ENCODE results near the gene PRKCE.

The PRKCE gene

GRCh38 chr2:45617496-45617895 is 34.0 kb upstream of the PRKCE start:
- no peak for DNase-seq (ENCODE audit: low read depth)
- TF ChIP-seq, protein P1, sequence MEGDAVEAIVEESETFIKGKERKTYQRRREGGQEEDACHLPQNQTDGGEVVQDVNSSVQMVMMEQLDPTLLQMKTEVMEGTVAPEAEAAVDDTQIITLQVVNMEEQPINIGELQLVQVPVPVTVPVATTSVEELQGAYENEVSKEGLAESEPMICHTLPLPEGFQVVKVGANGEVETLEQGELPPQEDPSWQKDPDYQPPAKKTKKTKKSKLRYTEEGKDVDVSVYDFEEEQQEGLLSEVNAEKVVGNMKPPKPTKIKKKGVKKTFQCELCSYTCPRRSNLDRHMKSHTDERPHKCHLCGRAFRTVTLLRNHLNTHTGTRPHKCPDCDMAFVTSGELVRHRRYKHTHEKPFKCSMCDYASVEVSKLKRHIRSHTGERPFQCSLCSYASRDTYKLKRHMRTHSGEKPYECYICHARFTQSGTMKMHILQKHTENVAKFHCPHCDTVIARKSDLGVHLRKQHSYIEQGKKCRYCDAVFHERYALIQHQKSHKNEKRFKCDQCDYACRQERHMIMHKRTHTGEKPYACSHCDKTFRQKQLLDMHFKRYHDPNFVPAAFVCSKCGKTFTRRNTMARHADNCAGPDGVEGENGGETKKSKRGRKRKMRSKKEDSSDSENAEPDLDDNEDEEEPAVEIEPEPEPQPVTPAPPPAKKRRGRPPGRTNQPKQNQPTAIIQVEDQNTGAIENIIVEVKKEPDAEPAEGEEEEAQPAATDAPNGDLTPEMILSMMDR (conservative IDR thresholded peaks at IDR 0.05; ENCODE audit: low read depth, low read length): no peak
- no peak overlapping the region for H3K4me3 ChIP-seq (ENCODE audit: low read length)

GRCh38 chr2:45622336-45623075 is 29.0 kb upstream of the PRKCE start:
- TF ChIP-seq, protein P1 (conservative IDR thresholded peaks at IDR 0.05; ENCODE audit: low read depth, low read length): no peak
- DNase-seq (ENCODE audit: low read depth): no peak
- no peak overlapping the region for H3K4me3 ChIP-seq (ENCODE audit: low read length)

DNA sequence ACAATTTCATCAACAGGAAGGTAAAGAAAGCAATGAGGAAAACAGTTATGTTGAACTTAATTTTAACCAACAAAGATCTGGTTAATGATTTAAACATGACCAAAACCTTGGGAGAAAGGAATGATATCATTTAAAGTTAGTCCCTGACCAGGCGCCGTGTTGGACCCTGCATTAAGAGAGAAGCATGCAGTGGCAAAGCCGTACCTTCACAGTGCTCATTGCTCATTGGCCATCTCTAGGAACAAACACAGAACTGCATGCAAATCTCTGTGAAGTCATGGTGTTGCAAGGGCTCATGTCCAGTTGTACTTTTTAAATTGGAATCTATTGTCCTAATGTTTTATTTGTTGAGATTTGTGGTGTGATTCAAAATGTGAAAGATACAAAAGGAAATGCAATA is 28.4 kb upstream of the PRKCE start:
- no peak overlapping the region for H3K4me3 ChIP-seq (ENCODE audit: low read length)
- DNase-seq (ENCODE audit: low read depth): no peak
- TF ChIP-seq, protein P1 (conservative IDR thresholded peaks at IDR 0.05; ENCODE audit: low read depth, low read length): no peak

- DNase-seq (ENCODE audit: low read depth): no peak
- H3K4me3 ChIP-seq (ENCODE audit: low read length): no peak overlapping the region
- TF ChIP-seq, protein P1 (conservative IDR thresholded peaks at IDR 0.05; ENCODE audit: low read depth, low read length): no peak
Observed at GRCh38 chr2:45625824-45626223, 25.7 kb upstream of the PRKCE start.

DNA sequence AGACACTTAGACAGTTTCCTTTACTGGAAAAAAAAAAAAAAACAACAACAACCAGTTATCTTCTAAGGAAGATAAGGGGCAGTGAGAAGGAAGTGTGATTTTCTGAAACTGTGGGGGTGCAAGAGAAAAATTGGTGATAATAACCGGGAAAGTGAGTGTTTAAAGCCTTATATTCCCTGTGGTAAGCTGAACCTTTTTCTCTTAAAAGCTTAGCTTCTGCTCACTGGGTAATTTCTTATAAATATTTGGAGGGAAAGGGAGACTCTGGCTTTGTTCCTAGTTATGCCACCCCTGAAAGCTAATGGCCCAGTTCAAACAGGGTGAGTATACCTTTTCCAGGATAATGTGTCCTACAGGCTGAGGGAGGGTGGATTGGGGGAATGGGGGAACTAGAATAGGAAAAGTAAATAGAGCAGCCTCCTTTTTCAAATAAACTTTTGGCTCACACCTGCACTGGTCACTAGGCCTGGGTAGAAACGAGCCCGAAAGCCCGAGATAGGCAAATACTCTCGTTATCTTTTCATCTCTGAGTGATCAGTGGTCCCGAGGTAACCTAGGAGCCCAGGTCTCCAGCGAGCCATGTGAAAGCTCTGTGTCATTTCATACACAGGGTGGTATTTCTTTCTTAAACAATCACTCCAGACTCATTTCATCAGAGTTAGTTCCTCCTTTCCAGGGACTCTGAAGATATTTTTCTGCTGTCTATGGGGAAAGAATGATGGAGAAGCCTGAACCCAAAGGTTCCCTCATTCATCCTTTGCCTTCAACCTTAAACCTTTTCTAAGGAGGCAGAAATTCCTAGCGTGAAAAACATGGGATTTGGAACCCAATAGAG is 24.9 kb upstream of the PRKCE start:
- no peak overlapping the region for H3K4me3 ChIP-seq (ENCODE audit: low read length)
- TF ChIP-seq, protein P1 (conservative IDR thresholded peaks at IDR 0.05; ENCODE audit: low read depth, low read length): no peak
- DNase-seq (ENCODE audit: low read depth): no peak

DNA sequence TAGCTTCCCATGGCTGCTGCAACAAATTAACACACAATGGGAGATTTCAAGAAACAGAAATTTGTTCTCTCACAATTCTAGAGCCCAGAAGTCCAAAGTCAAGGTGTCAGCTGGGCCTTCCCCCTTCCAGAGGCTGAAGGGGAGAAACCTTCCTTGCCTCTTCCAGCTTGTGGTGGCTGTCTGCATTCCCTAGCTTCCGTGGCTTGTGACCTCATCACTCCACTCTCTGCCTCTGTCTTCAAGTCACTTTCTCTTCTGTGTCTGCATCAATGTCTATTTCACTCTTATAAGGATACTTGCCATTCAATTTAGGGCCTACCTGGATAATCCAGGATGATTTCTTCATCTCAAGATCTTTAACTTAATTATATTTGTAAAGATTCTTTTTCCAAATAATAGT is 23.6 kb upstream of the PRKCE start:
- no peak overlapping the region for H3K4me3 ChIP-seq (ENCODE audit: low read length)
- DNase-seq (ENCODE audit: low read depth): no peak
- TF ChIP-seq, protein P1 (conservative IDR thresholded peaks at IDR 0.05; ENCODE audit: low read depth, low read length): no peak
